Activated T-cell treated with anti-CD3 and anti-CD28 coated beads, Interleukin-2, amount 50 U/mL, for 24 hours (primary cell): Measurements from ENCODE around the gene EXOC3.

Experiments used
- DNase-seq: peaks from one replicate; pipeline ENCODE4 v3.0.0-alpha.2; 2020
- H3K27ac Mint-ChIP-seq: 2 replicates; pipeline ENCODE4 v1.8.0; 2020; ENCODE audit warnings: mild to moderate bottlenecking, mixed read lengths
- H3K27me3 Mint-ChIP-seq: 2 replicates; pipeline ENCODE4 v1.8.0; 2020; ENCODE audit warnings: mixed read lengths
- H3K36me3 Mint-ChIP-seq: 2 replicates; pipeline ENCODE4 v1.8.0; 2020; ENCODE audit warnings: low read depth, mixed read lengths
- H3K4me1 Mint-ChIP-seq: 2 replicates; pipeline ENCODE4 v1.8.0; 2020; ENCODE audit warnings: low read depth, mixed read lengths
- H3K4me3 Mint-ChIP-seq: 2 replicates; pipeline ENCODE4 v1.8.0; 2020; ENCODE audit warnings: mild to moderate bottlenecking, moderate library complexity, mixed read lengths
- H3K9me3 Mint-ChIP-seq: 2 replicates; pipeline ENCODE4 v1.8.0; 2020; ENCODE audit warnings: mixed read lengths

The EXOC3 gene

DNA sequence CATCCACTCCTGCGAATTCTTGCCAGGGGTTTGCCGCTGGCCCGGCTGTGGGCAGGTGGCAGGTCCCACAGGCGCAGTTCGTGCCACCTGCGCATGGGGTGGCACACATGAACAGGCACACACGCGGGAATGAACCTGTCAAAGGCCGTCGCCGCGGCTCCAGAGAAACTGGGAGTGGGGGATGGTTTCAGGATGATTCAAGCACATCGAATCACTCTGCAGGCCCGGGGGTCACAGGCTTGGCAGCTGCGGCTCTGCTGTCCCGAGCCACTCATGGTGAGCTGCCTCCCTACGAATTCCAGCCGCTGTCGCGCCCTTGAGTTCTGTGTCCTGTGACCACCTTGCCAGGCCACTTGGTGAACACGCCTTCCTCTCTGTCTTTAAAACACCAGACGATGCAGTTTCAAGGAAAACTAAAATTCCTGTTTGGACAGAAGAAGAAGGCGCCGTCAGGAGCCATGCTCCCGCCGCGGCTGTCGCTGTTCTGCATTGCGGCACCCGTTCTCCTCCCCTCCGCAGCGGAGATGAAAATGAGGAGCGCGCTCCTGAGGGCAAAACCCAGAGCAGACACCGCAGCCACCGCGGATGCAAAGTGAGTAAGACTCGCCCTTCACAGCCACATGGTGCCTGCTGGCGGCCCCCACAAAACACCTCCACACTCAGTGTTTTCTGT, 15.4 kb upstream of the EXOC3 start:
- Mint-ChIP-seq H3K4me3 (no peak overlapping the region), H3K4me1 (peaks cover 29% of the 10 kb centered on the region), H3K27ac (no peak overlapping the region), H3K36me3 (peaks cover 26% of the 10 kb centered on the region), H3K9me3 (no peaks in the 10 kb centered on the region), H3K27me3 (peaks cover 7% of the 10 kb centered on the region)
- DNase-seq = no peak

DNA sequence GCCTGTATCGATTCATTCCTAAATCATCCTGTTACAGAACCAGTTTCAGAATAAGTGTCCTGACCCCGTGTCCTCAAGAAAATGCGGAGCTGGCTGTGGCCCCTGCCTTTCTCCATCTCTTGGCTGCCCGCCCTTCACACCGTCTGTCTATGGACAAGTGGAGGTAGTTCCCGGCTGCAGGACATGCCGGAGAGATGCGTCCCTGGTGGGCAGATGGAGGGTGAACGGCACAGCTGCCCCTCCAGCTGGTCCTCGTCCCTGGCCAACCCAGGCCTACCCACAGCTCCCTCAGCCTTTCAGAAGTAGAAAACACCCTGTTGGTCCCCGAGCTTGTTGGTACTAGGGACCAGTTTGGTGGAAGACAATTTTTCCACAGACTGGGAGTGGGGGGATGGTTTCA, 14.8 kb upstream of the EXOC3 start:
- H3K27ac Mint-ChIP-seq = no peak overlapping the region
- DNase-seq = no peak
- H3K4me3 Mint-ChIP-seq = no peak overlapping the region
- H3K4me1 Mint-ChIP-seq = peaks cover 25% of the 10 kb centered on the region
- H3K36me3 Mint-ChIP-seq = peaks cover 22% of the 10 kb centered on the region
- peaks cover 7% of the 10 kb centered on the region for H3K27me3 Mint-ChIP-seq
- no peaks in the 10 kb centered on the region for H3K9me3 Mint-ChIP-seq

GRCh38 chr5:428754-429452, 14.1 kb upstream of the EXOC3 start:
- Mint-ChIP-seq H3K4me3 (no peak overlapping the region), H3K9me3 (no peaks in the 10 kb centered on the region), H3K27ac (no peak overlapping the region), H3K4me1 (peaks cover 20% of the 10 kb centered on the region), H3K36me3 (peaks cover 18% of the 10 kb centered on the region), H3K27me3 (peaks cover 7% of the 10 kb centered on the region)
- DNase-seq = no peak

DNA sequence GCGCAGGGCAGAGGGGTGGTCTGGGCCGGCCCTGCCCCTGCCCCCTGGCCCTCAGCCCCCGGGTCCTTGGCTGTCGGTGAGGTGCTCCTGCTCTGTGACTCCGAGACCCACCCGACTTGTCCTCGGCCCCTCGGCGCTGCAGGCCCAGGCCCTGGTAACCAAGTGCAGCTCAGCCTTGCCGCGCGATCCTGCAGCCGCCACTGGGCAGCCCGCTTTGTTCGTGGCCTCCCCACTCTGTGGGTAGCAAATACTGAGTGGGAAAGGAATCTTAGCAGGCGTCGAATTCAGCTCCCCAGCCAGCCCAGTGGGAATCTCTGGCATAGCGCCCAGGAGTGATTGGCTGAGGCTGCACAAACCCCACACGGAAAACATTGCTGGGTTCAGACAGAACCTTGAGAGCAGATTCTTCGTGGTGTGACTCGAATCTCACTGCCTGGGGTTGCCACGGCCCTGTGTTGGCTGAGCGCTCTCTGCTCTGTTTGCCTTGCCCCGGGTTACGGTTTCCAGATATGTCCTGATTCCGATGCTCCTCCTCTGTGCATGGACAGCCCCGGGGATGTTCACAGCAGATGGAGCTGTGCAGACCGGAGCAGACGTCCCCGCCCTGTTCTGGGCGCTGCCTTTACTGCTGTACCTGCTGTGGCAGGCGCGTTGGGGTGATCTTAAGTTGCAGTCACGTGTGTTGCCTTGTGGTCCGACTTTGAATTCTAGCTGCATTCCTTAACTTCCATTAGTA, 13.4 kb upstream of the EXOC3 start:
- Mint-ChIP-seq H3K4me1 (peaks cover 18% of the 10 kb centered on the region), H3K4me3 (no peak overlapping the region), H3K27me3 (peaks cover 7% of the 10 kb centered on the region), H3K9me3 (no peaks in the 10 kb centered on the region), H3K27ac (peak overlapping the region; percentile 29), H3K36me3 (peaks cover 18% of the 10 kb centered on the region)
- DNase-seq = peak; percentile 27

GRCh38 chr5:430214-430925, 12.6 kb upstream of the EXOC3 start:
- Mint-ChIP-seq H3K27ac (no peak overlapping the region), H3K4me3 (no peak overlapping the region), H3K27me3 (peaks cover 7% of the 10 kb centered on the region), H3K36me3 (peaks cover 18% of the 10 kb centered on the region), H3K4me1 (peaks cover 14% of the 10 kb centered on the region), H3K9me3 (no peaks in the 10 kb centered on the region)
- DNase-seq = peak; percentile 26

- no peak overlapping the region for H3K27ac Mint-ChIP-seq
- H3K4me1 Mint-ChIP-seq = peaks cover 10% of the 10 kb centered on the region
- H3K4me3 Mint-ChIP-seq = no peak overlapping the region
- peaks cover 8% of the 10 kb centered on the region for H3K27me3 Mint-ChIP-seq
- peaks cover 18% of the 10 kb centered on the region for H3K36me3 Mint-ChIP-seq
- H3K9me3 Mint-ChIP-seq = no peaks in the 10 kb centered on the region
- peak; percentile 70 for DNase-seq
Observed at GRCh38 chr5:431001-431710, 11.8 kb upstream of the EXOC3 start.

DNA sequence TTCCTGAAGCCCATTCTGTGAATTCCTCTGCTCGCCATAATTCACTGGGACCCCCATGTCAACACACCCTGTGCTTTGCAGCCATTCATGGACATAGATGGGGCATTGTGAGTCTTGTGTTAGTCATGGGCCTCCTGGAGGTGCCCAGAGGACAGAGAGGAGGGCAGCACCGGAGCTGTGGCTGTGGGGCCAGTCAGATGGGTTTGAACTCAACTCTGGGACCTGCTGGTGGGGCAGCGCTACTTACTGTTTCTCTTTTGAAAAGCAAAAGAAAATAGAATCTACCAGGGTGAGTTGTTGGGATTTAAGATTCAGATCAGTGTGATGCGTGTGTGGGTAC, 11.3 kb upstream of the EXOC3 start:
- Mint-ChIP-seq H3K27me3 (peaks cover 6% of the 10 kb centered on the region), H3K4me1 (peaks cover 10% of the 10 kb centered on the region), H3K9me3 (no peaks in the 10 kb centered on the region), H3K4me3 (no peak overlapping the region), H3K27ac (no peak overlapping the region), H3K36me3 (peaks cover 18% of the 10 kb centered on the region)
- no peak for DNase-seq

GRCh38 chr5:432201-432927, 10.6 kb upstream of the EXOC3 start:
- H3K36me3 Mint-ChIP-seq = peaks cover 18% of the 10 kb centered on the region
- H3K27me3 Mint-ChIP-seq = peaks cover 6% of the 10 kb centered on the region
- no peak overlapping the region for H3K4me3 Mint-ChIP-seq

DNA sequence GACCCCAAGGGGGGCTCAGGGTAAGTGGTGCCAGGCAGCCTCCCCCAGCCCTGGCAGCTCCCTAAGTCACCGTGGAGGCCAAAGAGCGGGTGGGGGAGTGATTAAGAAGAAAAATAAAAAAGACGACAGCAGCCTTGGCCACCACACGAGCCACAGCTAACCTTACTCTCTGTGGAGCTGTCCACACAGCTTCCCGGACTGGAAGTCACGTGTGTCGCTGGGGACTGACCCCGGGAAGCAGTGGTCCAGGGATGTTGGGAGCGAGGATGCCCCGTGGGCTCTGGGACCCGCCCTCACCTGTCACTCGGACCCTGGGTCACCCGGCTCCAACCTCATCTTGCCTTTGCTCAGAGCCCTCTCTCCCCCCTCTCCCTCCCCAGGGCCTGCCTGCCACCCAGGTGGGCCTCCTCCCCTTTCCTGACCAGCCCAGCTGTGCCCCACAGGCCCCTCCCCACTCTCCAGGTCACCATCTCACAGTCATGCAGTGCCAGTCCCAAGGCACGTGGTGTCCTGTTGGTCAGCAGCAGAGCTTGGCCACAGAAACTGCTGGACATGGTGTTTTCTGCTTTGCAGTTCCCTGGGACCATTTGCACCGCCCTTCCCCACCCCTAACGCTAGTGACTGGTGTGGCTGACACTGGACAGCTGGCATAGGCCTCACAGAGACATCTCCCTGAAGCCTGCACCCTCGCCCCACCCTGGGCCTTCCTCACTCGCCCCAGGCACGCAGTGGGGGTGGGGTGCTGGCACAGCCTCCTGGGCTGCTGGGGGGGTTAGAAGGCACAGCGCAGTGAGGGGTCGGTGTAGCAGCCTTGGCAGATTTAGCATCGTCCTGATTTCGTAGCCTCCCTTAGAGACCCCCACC, 9.8 kb upstream of the EXOC3 start:
- peaks cover 6% of the 10 kb centered on the region for H3K27me3 Mint-ChIP-seq
- H3K36me3 Mint-ChIP-seq = peaks cover 12% of the 10 kb centered on the region
- H3K4me3 Mint-ChIP-seq = no peak overlapping the region
- H3K9me3 Mint-ChIP-seq = no peaks in the 10 kb centered on the region
- DNase-seq = no peak
- peaks cover 6% of the 10 kb centered on the region for H3K4me1 Mint-ChIP-seq
- no peak overlapping the region for H3K27ac Mint-ChIP-seq

More at GRCh38 chr5:432201-432927, 10.6 kb upstream of the EXOC3 start:
- H3K9me3 Mint-ChIP-seq = no peaks in the 10 kb centered on the region
- H3K27ac Mint-ChIP-seq = no peak overlapping the region
- peaks cover 10% of the 10 kb centered on the region for H3K4me1 Mint-ChIP-seq
- no peak for DNase-seq

GRCh38 chr5:433836-434235, 9.1 kb upstream of the EXOC3 start:
- peaks cover 6% of the 10 kb centered on the region for H3K4me1 Mint-ChIP-seq
- no peak overlapping the region for H3K27ac Mint-ChIP-seq
- no peak overlapping the region for H3K4me3 Mint-ChIP-seq
- H3K9me3 Mint-ChIP-seq = no peaks in the 10 kb centered on the region
- DNase-seq = no peak
- H3K36me3 Mint-ChIP-seq = peaks cover 10% of the 10 kb centered on the region
- peaks cover 6% of the 10 kb centered on the region for H3K27me3 Mint-ChIP-seq

- no peak overlapping the region for H3K4me3 Mint-ChIP-seq
- DNase-seq = no peak
- H3K36me3 Mint-ChIP-seq = peaks cover 7% of the 10 kb centered on the region
- peaks cover 6% of the 10 kb centered on the region for H3K27me3 Mint-ChIP-seq
- H3K9me3 Mint-ChIP-seq = no peaks in the 10 kb centered on the region
- peaks cover 5% of the 10 kb centered on the region for H3K4me1 Mint-ChIP-seq
- no peak overlapping the region for H3K27ac Mint-ChIP-seq
Observed at GRCh38 chr5:434443-435146, 8.4 kb upstream of the EXOC3 start.

- peaks cover 3% of the 10 kb centered on the region for H3K27me3 Mint-ChIP-seq
- DNase-seq = peak; percentile 20
- peaks cover 5% of the 10 kb centered on the region for H3K4me1 Mint-ChIP-seq
- H3K4me3 Mint-ChIP-seq = no peak overlapping the region
- no peaks in the 10 kb centered on the region for H3K9me3 Mint-ChIP-seq
- no peak overlapping the region for H3K27ac Mint-ChIP-seq
- peaks cover 2% of the 10 kb centered on the region for H3K36me3 Mint-ChIP-seq
Observed at GRCh38 chr5:435156-435790, 7.7 kb upstream of the EXOC3 start.
